K562 (cell line): ENCODE results near the gene ARFRP1. TPM values are rescaled to one million over a fixed set of nuclear protein-coding genes. Genes with fewer than 3 reads are reported as not detected.

ENCODE experiments used
- AFF4 ChIP-seq: sonication (generic); formaldehyde crosslinking; IDR thresholded peaks from 2 replicates; pipeline ENCODE4 v1.8.0; 2023; ENCODE audit warnings: mild to moderate bottlenecking, missing genetic modification reagents
- CHD7 ChIP-seq: fragments of 200-600 bp; sonication (generic); IDR thresholded peaks from one replicate; pipeline ENCODE4 v1.6.1; 2012; ENCODE audit warnings: mild to moderate bottlenecking, low read depth, low read length, inconsistent platforms
- HMG20A ChIP-seq: fragments of 450-650 bp; formaldehyde crosslinking; conservative IDR thresholded peaks from 2 replicates; pipeline ENCODE4 v1.4.0; 2020; ENCODE audit warnings: mild to moderate bottlenecking, mixed read lengths
- JUND ChIP-seq, 2 experiments: IDR thresholded peaks; 2 replicates in 1 of 2; 3 replicates in 1 of 2; pipeline ENCODE4 v1.6.1; 2011; ENCODE audit warnings: borderline replicate concordance in 2 of 2, low read depth in 2 of 2, low read length in 2 of 2, improper control_type of control experiment in 1 of 2, missing biosample characterization in 1 of 2, missing genetic modification characterization in 1 of 2, missing genetic modification reagents in 1 of 2
- NR1H2 ChIP-seq: sonication (generic); formaldehyde crosslinking; IDR thresholded peaks from 2 replicates; pipeline ENCODE4 v1.4.0; 2020; ENCODE audit warnings: mild to moderate bottlenecking, missing genetic modification reagents
- RNF219 ChIP-seq: fragments of 250-450 bp; sonication (Bioruptor Pico); IDR thresholded peaks from 2 replicates; pipeline ENCODE4 v1.5.0; 2022; ENCODE audit warnings: mild to moderate bottlenecking
- ZNF12 ChIP-seq: sonication (generic); formaldehyde crosslinking; IDR thresholded peaks from 2 replicates; pipeline ENCODE4 v1.4.0; 2020; ENCODE audit warnings: mild to moderate bottlenecking, missing genetic modification reagents
- polyA plus RNA-seq, 8 experiments: library from polyadenylated mRNA; depleted of rRNA in 4 of 8; stranded (reverse) in 5 of 8; unstranded in 3 of 8; fragments of >200 nt; fragmentation: Nextera tagmentation in 2 of 8; fragmentation: Illumina TruSeq in 1 of 8; extraction: Ambion mirVana in 2 of 8; extraction: Trizol in 1 of 8; gene quantifications; 2 replicates each; pipeline versions ENCODE4 v1.2.1 to v1.2.3, GENCODE V29; 2011 to 2014; ENCODE audit warnings: inconsistent platforms in 1 of 8, missing spikeins in 1 of 8
- total RNA-seq, 7 experiments: library from RNA; depleted of rRNA in 6 of 7; stranded (reverse); fragments of >200 nt in 6 of 7; fragmentation: Illumina TruSeq in 2 of 7; extraction: Trizol in 2 of 7; gene quantifications; 2 replicates each; pipeline versions ENCODE4 v1.2.1 to v1.2.3, GENCODE V29; 2011 to 2021; ENCODE audit warnings: low replicate concordance in 1 of 7

The ARFRP1 gene
- total and polyA plus RNA-seq, 9 of the 15 experiments (the other 6 are each of a cell fraction or from before 2014, with no cell fraction given) = 2.2 to 78.9 (median 37.3) TPM

GRCh38 chr20:63653041-63653973, 54.5 kb downstream of the ARFRP1 start, which contains the start of gene STMN3 (continued):
- no peak for TF ChIP-seq CHD7
- TF ChIP-seq HMG20A (CRISPR knock-in tag) = no peak
- peak; percentile 13; the same call in 1 of the 2 replicates for TF ChIP-seq JUND (IDR thresholded peaks at IDR 0.05; ENCODE audit: borderline replicate concordance, low read depth, low read length)
- TF ChIP-seq JUND (tag; IDR thresholded peaks at IDR 0.05; ENCODE audit: borderline replicate concordance, low read depth, low read length) = no peak
- peak; percentile 97 for TF ChIP-seq AFF4
- no peak for TF ChIP-seq NR1H2 (CRISPR knock-in tag)
- TF ChIP-seq ZNF12 = no peak
- TF ChIP-seq RNF219 (CRISPR knock-in tag) = no peak
